ENCODE data around the gene NHLRC2.

Gene NHLRC2

DNA sequence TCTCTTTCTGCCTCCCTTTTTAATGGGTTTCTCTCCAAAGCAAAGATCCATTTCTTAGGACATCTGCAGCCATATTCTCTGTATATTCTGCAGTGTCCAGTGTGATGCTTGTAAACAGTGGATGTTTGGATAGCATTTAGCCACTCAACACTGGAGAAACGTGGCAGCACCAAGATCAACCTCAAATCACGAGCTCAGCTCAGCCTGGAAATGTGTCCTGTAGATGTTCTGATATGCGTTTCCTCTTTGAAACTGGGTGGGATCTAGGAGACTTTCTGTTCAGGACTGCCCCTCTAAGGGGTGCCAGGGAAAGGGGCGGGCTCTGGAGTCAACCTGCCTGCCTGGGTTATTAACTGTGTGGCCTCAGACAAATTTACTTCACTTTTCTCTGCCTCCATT, 91.2 kb downstream of the NHLRC2 start:
- Histone ChIP-seq H3K9ac (ENCODE audit: low read length) (no peak overlapping the region), H3K79me2 (ENCODE audit: control insufficient read depth, insufficient read depth, low read length, poor library complexity) (no peaks in the 10 kb centered on the region), H3K36me3 (ENCODE audit: control insufficient read depth in 1 of 2, insufficient read depth in 2 of 2, low read length in 2 of 2) (no peaks in the 10 kb centered on the region), H3K4me3 (ENCODE audit: low read depth, low read length) (no peak overlapping the region), H3K4me1 (ENCODE audit: control insufficient read depth in 1 of 2, insufficient read depth in 2 of 2, low read length in 2 of 2) (peaks cover 8 to 19% of the 10 kb centered on the region in 2 experiments), H3K4ac (ENCODE audit: low read depth, low read length) (no peak overlapping the region), H3K14ac (ENCODE audit: low read length) (no peak overlapping the region), H4K12ac (ENCODE audit: low read depth, low read length) (no peak overlapping the region), H2BK5ac (ENCODE audit: low read depth, low read length, poor library complexity) (no peak overlapping the region), H2BK120ac (ENCODE audit: insufficient read depth, low read length, poor library complexity) (no peak overlapping the region), H2AFZ (ENCODE audit: insufficient read depth, low read length, poor library complexity) (no peak overlapping the region), H3K18ac (ENCODE audit: low read length) (no peak overlapping the region), H3K9me3 (ENCODE audit: insufficient read depth, low read depth, low read length) (no peaks in the 10 kb centered on the region), H3K27ac (ENCODE audit: low read depth, low read length) (no peak overlapping the region), H3K27me3 (ENCODE audit: insufficient read depth, low read length) (no peaks in the 10 kb centered on the region), H4K91ac (ENCODE audit: low read depth, low read length) (no peak overlapping the region), H4K8ac (ENCODE audit: low read depth, low read length) (no peak overlapping the region), H3K79me1 (ENCODE audit: low read length) (no peaks in the 10 kb centered on the region), H2BK12ac (ENCODE audit: low read length) (no peak overlapping the region), H3K23ac (ENCODE audit: low read length) (no peak overlapping the region), H3K4me2 (ENCODE audit: low read length) (no peak overlapping the region), H2AK5ac (ENCODE audit: low read length) (no peak overlapping the region)
- no CpG with 5 or more reads among the region's 4 CpGs for WGBS (ENCODE audit: extremely low coverage, insufficient coverage, insufficient read length)
- DNase-seq = no peak

- Histone ChIP-seq H3K4me1 (ENCODE audit: control insufficient read depth in 1 of 2, insufficient read depth in 2 of 2, low read length in 2 of 2) (peaks cover 8 to 19% of the 10 kb centered on the region in 2 experiments), H2BK12ac (ENCODE audit: low read length) (no peak overlapping the region), H3K9me3 (ENCODE audit: insufficient read depth, low read depth, low read length) (no peaks in the 10 kb centered on the region), H3K79me1 (ENCODE audit: low read length) (no peaks in the 10 kb centered on the region), H3K4ac (ENCODE audit: low read depth, low read length) (no peak overlapping the region), H2AK5ac (ENCODE audit: low read length) (no peak overlapping the region), H3K9ac (ENCODE audit: low read length) (no peak overlapping the region), H3K27ac (ENCODE audit: low read depth, low read length) (no peak overlapping the region), H3K27me3 (ENCODE audit: insufficient read depth, low read length) (no peaks in the 10 kb centered on the region), H3K36me3 (ENCODE audit: control insufficient read depth in 1 of 2, insufficient read depth in 2 of 2, low read length in 2 of 2) (no peaks in the 10 kb centered on the region), H2BK5ac (ENCODE audit: low read depth, low read length, poor library complexity) (no peak overlapping the region), H3K14ac (ENCODE audit: low read length) (no peak overlapping the region), H3K4me2 (ENCODE audit: low read length) (no peak overlapping the region), H3K23ac (ENCODE audit: low read length) (no peak overlapping the region), H2BK120ac (ENCODE audit: insufficient read depth, low read length, poor library complexity) (no peak overlapping the region), H2AFZ (ENCODE audit: insufficient read depth, low read length, poor library complexity) (no peak overlapping the region), H3K18ac (ENCODE audit: low read length) (no peak overlapping the region), H3K4me3 (ENCODE audit: low read depth, low read length) (no peak overlapping the region), H4K91ac (ENCODE audit: low read depth, low read length) (no peak overlapping the region), H3K79me2 (ENCODE audit: control insufficient read depth, insufficient read depth, low read length, poor library complexity) (no peaks in the 10 kb centered on the region), H4K8ac (ENCODE audit: low read depth, low read length) (no peak overlapping the region), H4K12ac (ENCODE audit: low read depth, low read length) (no peak overlapping the region)
- no peak for DNase-seq
- no CpG with 5 or more reads among the region's 12 CpGs for WGBS (ENCODE audit: extremely low coverage, insufficient coverage, insufficient read length)
Measured at GRCh38 chr10:113947184-113948041, 93.0 kb downstream of the NHLRC2 start.

DNA sequence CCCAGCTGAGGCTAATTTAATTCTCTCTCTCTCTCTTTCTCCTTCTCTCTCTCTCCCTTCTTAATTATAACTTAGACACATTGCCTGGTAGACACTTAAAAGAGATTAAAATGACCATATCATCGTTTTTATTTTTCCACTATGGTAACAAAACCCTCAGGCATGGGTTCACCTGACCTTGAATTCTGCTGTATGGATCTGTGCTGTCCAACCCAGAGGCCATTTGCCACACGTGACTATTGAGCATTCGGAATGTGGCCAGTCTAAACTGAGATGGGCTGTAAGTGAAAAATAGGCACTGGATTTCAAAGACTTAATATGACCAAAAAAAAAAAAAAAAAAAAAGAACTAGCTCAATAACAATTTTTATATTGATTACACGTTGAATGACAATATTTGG, 93.6 kb downstream of the NHLRC2 start:
- Histone ChIP-seq H3K9me3 (ENCODE audit: insufficient read depth, low read depth, low read length) (no peaks in the 10 kb centered on the region), H2AK5ac (ENCODE audit: low read length) (no peak overlapping the region), H3K23ac (ENCODE audit: low read length) (no peak overlapping the region), H2BK12ac (ENCODE audit: low read length) (no peak overlapping the region), H2BK120ac (ENCODE audit: insufficient read depth, low read length, poor library complexity) (no peak overlapping the region), H3K79me1 (ENCODE audit: low read length) (no peaks in the 10 kb centered on the region), H2AFZ (ENCODE audit: insufficient read depth, low read length, poor library complexity) (no peak overlapping the region), H3K79me2 (ENCODE audit: control insufficient read depth, insufficient read depth, low read length, poor library complexity) (no peaks in the 10 kb centered on the region), H3K4ac (ENCODE audit: low read depth, low read length) (no peak overlapping the region), H3K27ac (ENCODE audit: low read depth, low read length) (no peak overlapping the region), H3K9ac (ENCODE audit: low read length) (no peak overlapping the region), H3K36me3 (ENCODE audit: control insufficient read depth in 1 of 2, insufficient read depth in 2 of 2, low read length in 2 of 2) (no peaks in the 10 kb centered on the region), H3K4me1 (ENCODE audit: control insufficient read depth in 1 of 2, insufficient read depth in 2 of 2, low read length in 2 of 2) (peaks cover 8 to 19% of the 10 kb centered on the region in 2 experiments), H3K4me2 (ENCODE audit: low read length) (no peak overlapping the region), H3K18ac (ENCODE audit: low read length) (no peak overlapping the region), H3K14ac (ENCODE audit: low read length) (no peak overlapping the region), H4K12ac (ENCODE audit: low read depth, low read length) (no peak overlapping the region), H3K4me3 (ENCODE audit: low read depth, low read length) (no peak overlapping the region), H4K8ac (ENCODE audit: low read depth, low read length) (no peak overlapping the region), H4K91ac (ENCODE audit: low read depth, low read length) (no peak overlapping the region), H3K27me3 (ENCODE audit: insufficient read depth, low read length) (no peaks in the 10 kb centered on the region), H2BK5ac (ENCODE audit: low read depth, low read length, poor library complexity) (no peak overlapping the region)
- DNase-seq = no peak
- WGBS (ENCODE audit: extremely low coverage, insufficient coverage, insufficient read length) = no CpG with 5 or more reads among the region's 4 CpGs

GRCh38 chr10:113950268-113950667, 95.8 kb downstream of the NHLRC2 start:
- H4K8ac ChIP-seq (ENCODE audit: low read depth, low read length) = no peak overlapping the region

More at GRCh38 chr10:113950268-113950667, 95.8 kb downstream of the NHLRC2 start:
- no peak overlapping the region for H4K12ac ChIP-seq (ENCODE audit: low read depth, low read length)
- H3K79me2 ChIP-seq (ENCODE audit: control insufficient read depth, insufficient read depth, low read length, poor library complexity) = no peaks in the 10 kb centered on the region
- no peak overlapping the region for H2AK5ac ChIP-seq (ENCODE audit: low read length)
- no peaks in the 10 kb centered on the region for H3K36me3 ChIP-seq (ENCODE audit: control insufficient read depth in 1 of 2, insufficient read depth in 2 of 2, low read length in 2 of 2)
- peaks cover 2 to 12% of the 10 kb centered on the region in 2 experiments for H3K4me1 ChIP-seq (ENCODE audit: control insufficient read depth in 1 of 2, insufficient read depth in 2 of 2, low read length in 2 of 2)
- H3K9me3 ChIP-seq (ENCODE audit: insufficient read depth, low read depth, low read length) = no peaks in the 10 kb centered on the region
- H3K27ac ChIP-seq (ENCODE audit: low read depth, low read length) = no peak overlapping the region
- no peaks in the 10 kb centered on the region for H3K27me3 ChIP-seq (ENCODE audit: insufficient read depth, low read length)
- no peak overlapping the region for H2BK5ac ChIP-seq (ENCODE audit: low read depth, low read length, poor library complexity)
- no peak overlapping the region for H4K91ac ChIP-seq (ENCODE audit: low read depth, low read length)
- no peak for DNase-seq
- H3K4ac ChIP-seq (ENCODE audit: low read depth, low read length) = no peak overlapping the region
- H3K4me2 ChIP-seq (ENCODE audit: low read length) = no peak overlapping the region
- no peak overlapping the region for H3K18ac ChIP-seq (ENCODE audit: low read length)
- no peak overlapping the region for H2AFZ ChIP-seq (ENCODE audit: insufficient read depth, low read length, poor library complexity)
- no peak overlapping the region for H3K14ac ChIP-seq (ENCODE audit: low read length)
- H2BK120ac ChIP-seq (ENCODE audit: insufficient read depth, low read length, poor library complexity) = no peak overlapping the region
- H3K9ac ChIP-seq (ENCODE audit: low read length) = no peak overlapping the region
- H3K4me3 ChIP-seq (ENCODE audit: low read depth, low read length) = no peak overlapping the region
- no peaks in the 10 kb centered on the region for H3K79me1 ChIP-seq (ENCODE audit: low read length)
- H3K23ac ChIP-seq (ENCODE audit: low read length) = no peak overlapping the region
- no peak overlapping the region for H2BK12ac ChIP-seq (ENCODE audit: low read length)

All from trophoblast cell (in vitro differentiated cells and primary cell).